A549 (cell line): ENCODE data around the gene CPNE4. TPM values are rescaled to one million over a fixed set of nuclear protein-coding genes. Genes with fewer than 3 reads are reported as not detected.

Source experiments
- ATAC-seq, 2 experiments: fragments of 200-7000 bp in 1 of 2; fragments of >200 bp in 1 of 2; cut with Nextera tagmentation in 1 of 2; cut with Tn5 transposase in 1 of 2; 3 replicates each; pipeline versions ENCODE4 v1.8.0 to v1.9.1; 2018 to 2020; ENCODE audit warnings: mild to moderate bottlenecking in 1 of 2, moderate library complexity in 1 of 2
- CTCF ChIA-PET: fragments of 300-600 bp; sonication (Branson Sonifier 250); formaldehyde crosslinking; extraction: SDS; loops from one replicate; lab custom pipeline; 2021; ENCODE audit warnings: antibody characterized with exemption, inconsistent platforms; lab: Yijun Ruan, JAX
- POLR2A ChIA-PET: fragments of 350-600 bp; formaldehyde crosslinking; extraction: SDS; loops from one replicate; lab custom pipeline; 2021; ENCODE audit warnings: antibody characterized with exemption, inconsistent platforms; lab: Yijun Ruan, JAX
- DNase-seq, 2 experiments: peaks; one replicate each; pipeline versions ENCODE4 v3.0.0 to v3.0.0-alpha.2; 2011 to 2016; ENCODE audit warnings: low read depth in 1 of 2, low spot score in 1 of 2
- FAIRE-seq: peaks from 2 replicates; lab custom pipeline; 2011; peaks lifted over from hg19 to GRCh38; lab: Jason Lieb, UNC
- H3K27ac ChIP-seq, 2 experiments: fragments of >200 bp; sonication (Bioruptor Twin); formaldehyde crosslinking; 3 replicates each; pipeline ENCODE4 v1.5.1; 2016 to 2017
- H3K4me1 ChIP-seq: fragments of >200 bp; sonication (Bioruptor Twin); formaldehyde crosslinking; 3 replicates; pipeline ENCODE4 v1.6.1; 2016
- H3K4me2 ChIP-seq: fragments of >200 bp; sonication (Bioruptor Twin); formaldehyde crosslinking; 3 replicates; pipeline ENCODE4 v1.6.1; 2016
- H3K4me3 ChIP-seq: fragments of >200 bp; sonication (Bioruptor Twin); formaldehyde crosslinking; 3 replicates; pipeline ENCODE4 v1.5.1; 2016
- H3K9me3 ChIP-seq: fragments of >200 bp; sonication (Bioruptor Twin); formaldehyde crosslinking; 3 replicates; pipeline ENCODE4 v1.6.1; 2016
- CHD2 ChIP-seq: fragments of 150-350 bp; IDR thresholded peaks from 2 replicates; pipeline ENCODE4 v1.6.1; 2014; ENCODE audit warnings: low read length; ENCODE audit not compliant: partially characterized antibody
- CHD4 ChIP-seq: fragments of 200-600 bp; sonication (generic); IDR thresholded peaks from 2 replicates; pipeline ENCODE4 v1.6.1; 2016; ENCODE audit warnings: antibody characterized with exemption, mild to moderate bottlenecking, borderline replicate concordance
- CTCF ChIP-seq: fragments of >200 bp; sonication (Bioruptor Twin); formaldehyde crosslinking; IDR thresholded peaks from 3 replicates; pipeline ENCODE4 v1.5.1; 2016
- E2F6 ChIP-seq: IDR thresholded peaks from 2 replicates; pipeline ENCODE4 v1.6.1; 2012; ENCODE audit warnings: low read depth, borderline replicate concordance
- EHMT2 ChIP-seq: fragments of 200-600 bp; sonication (generic); IDR thresholded peaks from 2 replicates; pipeline ENCODE4 v1.6.1; 2016; ENCODE audit warnings: antibody characterized with exemption, low read depth, mild to moderate bottlenecking, moderate library complexity
- ELK1 ChIP-seq: fragments of 150-350 bp; IDR thresholded peaks from 2 replicates; pipeline ENCODE4 v1.6.1; 2014; ENCODE audit warnings: low read depth, mild to moderate bottlenecking, low read length
- ESRRA ChIP-seq: fragments of 150-350 bp; IDR thresholded peaks from 2 replicates; pipeline ENCODE4 v1.6.1; 2014; ENCODE audit warnings: mild to moderate bottlenecking, low read length, borderline replicate concordance
- FOSB ChIP-seq: fragments of 250-450 bp; sonication (Bioruptor Pico); IDR thresholded peaks from 2 replicates; pipeline ENCODE4 v1.5.0; 2020; ENCODE audit warnings: mild to moderate bottlenecking, moderate library complexity
- FOSL2 ChIP-seq, 2 experiments: fragments of 450-650 bp in 1 of 2; fragments of >200 bp in 1 of 2; sonication (Bioruptor Twin) in 1 of 2; formaldehyde crosslinking; IDR thresholded peaks; 2 replicates each; pipeline versions ENCODE4 v1.5.0 to v1.6.1; 2016 to 2020; ENCODE audit warnings: mild to moderate bottlenecking in 1 of 2, moderate library complexity in 1 of 2
- HDAC2 ChIP-seq: fragments of 200-600 bp; sonication (generic); IDR thresholded peaks from 2 replicates; pipeline ENCODE4 v1.6.1; 2016
- HES2 ChIP-seq: fragments of >200 bp; sonication (Bioruptor Twin); formaldehyde crosslinking; IDR thresholded peaks from 2 replicates; pipeline ENCODE4 v1.6.1; 2016
- HEYL ChIP-seq: fragments of 250-450 bp; sonication (Bioruptor Pico); IDR thresholded peaks from 2 replicates; pipeline ENCODE4 v1.8.0; 2021; ENCODE audit warnings: mild to moderate bottlenecking, moderate library complexity
- HOXB13 ChIP-seq: fragments of 250-450 bp; sonication (Bioruptor Pico); IDR thresholded peaks from 2 replicates; pipeline ENCODE4 v1.5.0; 2020; ENCODE audit warnings: low read depth, mild to moderate bottlenecking, moderate library complexity
- JUN ChIP-seq, 2 experiments: fragments of >200 bp; sonication (Bioruptor Twin); formaldehyde crosslinking; IDR thresholded peaks; 2 replicates in 1 of 2; 3 replicates in 1 of 2; pipeline ENCODE4 v1.6.1; 2016 to 2017
- JUNB ChIP-seq: fragments of >200 bp; sonication (Bioruptor Twin); formaldehyde crosslinking; IDR thresholded peaks from 2 replicates; pipeline ENCODE4 v1.6.1; 2016
- KDM5A ChIP-seq: fragments of 200-600 bp; sonication (generic); IDR thresholded peaks from 2 replicates; pipeline ENCODE4 v1.6.1; 2016; ENCODE audit warnings: antibody characterized with exemption, mild to moderate bottlenecking
- MAFK ChIP-seq: fragments of 450-650 bp; IDR thresholded peaks from 2 replicates; pipeline ENCODE4 v1.6.1; 2014; ENCODE audit not compliant: partially characterized antibody
- NPAS2 ChIP-seq: fragments of 250-450 bp; sonication (Bioruptor Pico); IDR thresholded peaks from 2 replicates; pipeline ENCODE4 v1.8.0; 2022; ENCODE audit warnings: mild to moderate bottlenecking, moderate library complexity, borderline replicate concordance
- NR3C1 ChIP-seq: fragments of >200 bp; sonication (Bioruptor Twin); formaldehyde crosslinking; IDR thresholded peaks from 3 replicates; pipeline ENCODE4 v1.6.1; 2017
- POLR2A ChIP-seq: IDR thresholded peaks from 2 replicates; pipeline ENCODE4 v1.6.1; 2012; ENCODE audit warnings: mild to moderate bottlenecking, low read length
- POLR2AphosphoS2 ChIP-seq: conservative IDR thresholded peaks from 2 replicates; pipeline ENCODE4 v1.6.1; 2012; ENCODE audit warnings: low read length, improper control_type of control experiment, inconsistent platforms
- RFX5 ChIP-seq: fragments of 450-650 bp; IDR thresholded peaks from 2 replicates; pipeline ENCODE4 v1.7.1; 2014; ENCODE audit warnings: antibody characterized with exemption, mild to moderate bottlenecking, moderate library complexity
- RNF2 ChIP-seq: fragments of 200-600 bp; sonication (generic); IDR thresholded peaks from 2 replicates; pipeline ENCODE4 v1.6.1; 2016; ENCODE audit warnings: low read depth, mild to moderate bottlenecking, antibody characterized with exemption, moderate library complexity, borderline replicate concordance
- TFCP2L1 ChIP-seq: fragments of 250-450 bp; sonication (Bioruptor Pico); IDR thresholded peaks from 2 replicates; pipeline ENCODE4 v1.5.0; 2021; ENCODE audit warnings: mild to moderate bottlenecking
- ZNF302 ChIP-seq: fragments of 250-450 bp; sonication (Bioruptor Pico); IDR thresholded peaks from 2 replicates; pipeline ENCODE4 v1.9.0; 2021; ENCODE audit warnings: inconsistent platforms, mild to moderate bottlenecking, moderate library complexity
- WGBS: methylation state at CpG from one replicate; pipeline ENCODE4 v1.1.6; 2017; ENCODE audit errors: missing lambda C conversion rate; 5-methylcytosine and 5-hydroxymethylcytosine counted together
- polyA plus RNA-seq, 4 experiments: library from polyadenylated mRNA; depleted of rRNA in 3 of 4; stranded (reverse); fragments of >200 nt; fragmentation: RNase III in 1 of 4; extraction: RNeasy Plus Mini Kit Qiagen cat#74134 plus additional on column Dnase treatment in 1 of 4; gene quantifications; 2 replicates in 3 of 4; 3 replicates in 1 of 4; pipeline ENCODE4 v1.2.3, GENCODE V29; 2011 to 2017

CPNE4 gene
- polyA plus RNA-seq, 2 of the 4 experiments (the other 2 are of a cell fraction) = 3.6 to 8.7 TPM

- ATAC-seq (no peak), DNase-seq (no peak)
- CTCF ChIA-PET = no interaction called here
- Histone ChIP-seq H3K4me3 (no peak overlapping the region), H3K4me1 (no peaks in the 10 kb centered on the region)
- TF ChIP-seq JUN (IDR thresholded peaks at IDR 0.05) (no peak), EHMT2 (no peak), RFX5 (no peak), KDM5A (no peak), FOSL2 (IDR thresholded peaks at IDR 0.05) (no peak), FOSL2 (CRISPR knock-in tag; IDR thresholded peaks at IDR 0.05) (no peak), E2F6 (no peak), MAFK (no peak), FOSB (CRISPR knock-in tag) (no peak), CHD4 (no peak), NPAS2 (CRISPR knock-in tag) (no peak), POLR2A (no peak), ESRRA (no peak), HES2 (no peak), HOXB13 (CRISPR knock-in tag) (no peak), HEYL (CRISPR knock-in tag) (no peak), CHD2 (no peak)
- TF ChIP-seq, all 56 proteins: peak for 0
- Histone ChIP-seq H3K27ac (no peak overlapping the region), H3K4me2 (no peak overlapping the region), H3K9me3 (no peaks in the 10 kb centered on the region)
- POLR2A ChIA-PET = no interaction called here
- FAIRE-seq = no peak
- 96% methylated on average over 3 of the region's 3 CpGs for WGBS
These were observed 153.0 kb downstream of the CPNE4 start for GRCh38 chr3:131881777-131882176.

- no peak overlapping the region for H3K27ac ChIP-seq
- H3K4me1 ChIP-seq = no peaks in the 10 kb centered on the region
- H3K9me3 ChIP-seq = no peaks in the 10 kb centered on the region
- FAIRE-seq (no peak), DNase-seq (no peak), ATAC-seq (no peak)
- WGBS = 84% methylated on average over 2 of the region's 2 CpGs
- ChIA-PET CTCF (no interaction called here), POLR2A (no interaction called here)
- TF ChIP-seq RNF2 = no peak
- no peak for TF ChIP-seq HOXB13 (CRISPR knock-in tag)
- no peak for TF ChIP-seq HDAC2
- TF ChIP-seq FOSB (CRISPR knock-in tag) = no peak
- TF ChIP-seq ZNF302 (CRISPR knock-in tag) = no peak
- no peak for TF ChIP-seq NR3C1
- no peak for TF ChIP-seq E2F6
- no peak for TF ChIP-seq JUNB
- no peak for TF ChIP-seq POLR2AphosphoS2
- no peak for TF ChIP-seq CTCF
- no peak for TF ChIP-seq TFCP2L1 (CRISPR knock-in tag)
- no peak for TF ChIP-seq ESRRA
- no peak for TF ChIP-seq ELK1
- no peak overlapping the region for H3K4me2 ChIP-seq
- H3K4me3 ChIP-seq = no peak overlapping the region
These were observed 153.9 kb downstream of the CPNE4 start for GRCh38 chr3:131880948-131881347.
